ENCODE measurements around the gene TBX4.

- TF ChIP-seq ZFP36 (IDR thresholded peaks at IDR 0.05; ENCODE audit: borderline replicate concordance, partially characterized antibody), result no peak
- no peak for TF ChIP-seq ZNF302 (CRISPR knock-in tag; IDR thresholded peaks at IDR 0.05)
- no peak for TF ChIP-seq POLR2A (IDR thresholded peaks at IDR 0.05; ENCODE audit: low read length)
- no peak for TF ChIP-seq RAD21 (conservative IDR thresholded peaks at IDR 0.05 in 1 of 2, IDR thresholded peaks at IDR 0.05 in 1 of 2)
- TF ChIP-seq CTCF (IDR thresholded peaks at IDR 0.05), result no peak
- no peak for TF ChIP-seq MAX (IDR thresholded peaks at IDR 0.05)
- TF ChIP-seq NR3C1 (IDR thresholded peaks at IDR 0.05), result no peak
- no peak for TF ChIP-seq KDM5A (IDR thresholded peaks at IDR 0.05)
Measured at GRCh38 chr17:61517843-61518606, 65.8 kb downstream of the TBX4 start.

Measured in A549 (cell line).